DND-41 (cell line): ENCODE measurements around the gene RNF213.

Experiments
- ATAC-seq: fragments of 200-7000 bp; cut with Tn5 transposase; 3 replicates; pipeline ENCODE4 v1.9.1; 2021; ENCODE audit warnings: low read depth; ENCODE audit not compliant: insufficient read depth
- DNase-seq: peaks from one replicate; pipeline ENCODE4 v3.0.0-alpha.2; 2020
- H2AFZ ChIP-seq: 2 replicates; pipeline ENCODE4 v1.6.0; 2012; ENCODE audit warnings: low read depth, low read length
- H3K27ac ChIP-seq: 2 replicates; pipeline ENCODE4 v1.5.1; 2012; ENCODE audit warnings: low read length, inconsistent platforms
- H3K27me3 ChIP-seq: fragments of 200-600 bp; sonication (generic); 2 replicates; pipeline ENCODE4 v1.6.0; 2012; ENCODE audit warnings: low read length, mild to moderate bottlenecking, inconsistent platforms; ENCODE audit not compliant: insufficient read depth, poor library complexity
- H3K36me3 ChIP-seq: 2 replicates; pipeline ENCODE4 v1.5.1; 2012; ENCODE audit warnings: low read length, inconsistent platforms; ENCODE audit not compliant: insufficient read depth
- H3K4me1 ChIP-seq: 2 replicates; pipeline ENCODE4 v1.5.1; 2012; ENCODE audit warnings: mild to moderate bottlenecking, low read length; ENCODE audit not compliant: insufficient read depth
- H3K4me2 ChIP-seq: 2 replicates; pipeline ENCODE4 v1.6.0; 2012; ENCODE audit warnings: mild to moderate bottlenecking, moderate library complexity, low read length, inconsistent platforms; ENCODE audit not compliant: insufficient read depth
- H3K4me3 ChIP-seq, 2 experiments: fragments of 200-600 bp in 1 of 2; shearing (Covaris generic) in 1 of 2; 2 replicates each; pipeline ENCODE4 v1.5.1; 2012 to 2016; ENCODE audit warnings: inconsistent platforms in 2 of 2, low read length in 2 of 2, mild to moderate bottlenecking in 2 of 2, low read depth in 1 of 2, moderate library complexity in 1 of 2
- H3K79me2 ChIP-seq: 2 replicates; pipeline ENCODE4 v1.6.0; 2012; ENCODE audit warnings: low read length, inconsistent platforms; ENCODE audit not compliant: insufficient read depth
- H3K9ac ChIP-seq: 2 replicates; pipeline ENCODE4 v1.6.0; 2012; ENCODE audit warnings: low read depth, mild to moderate bottlenecking, inconsistent platforms, low read length, moderate library complexity
- H3K9me3 ChIP-seq: 2 replicates; pipeline ENCODE4 v1.5.1; 2012; ENCODE audit warnings: low read length, moderate library complexity, mild to moderate bottlenecking, inconsistent platforms; ENCODE audit not compliant: insufficient read depth, severe bottlenecking
- H4K20me1 ChIP-seq: 2 replicates; pipeline ENCODE4 v1.6.0; 2012; ENCODE audit warnings: low read length; ENCODE audit not compliant: insufficient read depth
- EZH2 ChIP-seq: IDR thresholded peaks from 3 replicates; pipeline ENCODE4 v1.6.1; 2012; ENCODE audit warnings: borderline replicate concordance, low read depth, mild to moderate bottlenecking, moderate library complexity, low read length, inconsistent platforms; ENCODE audit not compliant: severe bottlenecking
- TF ChIP-seq, protein P1 (sequence below): IDR thresholded peaks from 2 replicates; pipeline ENCODE4 v1.5.1; 2012; ENCODE audit warnings: borderline replicate concordance, low read length, moderate library complexity, mild to moderate bottlenecking; ENCODE audit not compliant: poor library complexity, severe bottlenecking; ENCODE audit errors: extremely low read depth

The RNF213 gene

DNA sequence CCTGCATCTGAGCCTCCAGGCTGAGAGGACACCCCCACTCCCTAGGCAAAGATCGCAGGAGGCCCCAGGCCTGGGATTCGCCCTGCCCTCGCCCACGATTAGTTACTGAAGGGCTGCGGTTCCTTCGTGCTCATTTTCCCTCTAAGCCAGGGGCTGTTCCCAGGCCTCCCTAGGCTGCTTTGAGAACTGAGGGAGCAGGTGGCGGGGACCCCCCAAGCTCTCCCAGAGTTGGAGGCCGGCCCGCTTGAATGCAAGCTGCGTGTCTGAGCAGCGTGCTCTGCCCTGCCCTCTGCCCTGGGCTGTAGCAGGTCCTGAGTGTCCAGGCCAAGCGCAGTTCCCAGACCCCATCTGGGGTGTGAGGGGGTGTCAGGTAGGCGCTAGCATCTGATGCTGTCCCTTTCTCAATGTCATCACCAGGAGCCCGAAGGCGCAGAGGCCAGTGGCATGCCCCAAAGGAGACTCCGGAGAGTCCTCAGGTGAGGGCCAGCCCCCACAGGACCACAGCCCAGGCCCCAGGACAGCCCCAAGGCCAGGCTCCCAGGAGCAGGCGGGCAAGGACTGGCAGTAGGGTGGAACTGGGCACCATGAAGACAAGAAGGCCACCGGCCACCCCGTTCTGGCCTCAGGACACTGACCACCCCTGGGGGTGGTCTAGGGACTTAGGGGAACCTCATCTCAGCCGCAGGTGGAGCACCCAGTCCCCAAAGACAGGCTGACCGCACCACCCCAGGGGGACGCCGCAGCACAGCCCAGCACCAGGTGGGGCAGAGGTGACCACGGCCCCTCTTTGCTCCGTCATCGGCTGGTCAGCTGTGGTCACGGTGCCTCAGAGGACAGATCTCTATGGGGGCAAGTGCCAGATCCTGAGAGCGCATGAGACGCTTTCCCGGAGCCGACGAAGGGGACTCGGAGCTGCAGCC, 169.0 kb downstream of the RNF213 start:
- no peaks in the 10 kb centered on the region for H3K27me3 ChIP-seq
- H3K4me2 ChIP-seq: no peak overlapping the region
- H3K36me3 ChIP-seq: no peaks in the 10 kb centered on the region
- no peak overlapping the region for H3K4me3 ChIP-seq
- H3K4me1 ChIP-seq: peaks cover 7% of the 10 kb centered on the region
- ATAC-seq (no peak), DNase-seq (no peak)
- H4K20me1 ChIP-seq: no peaks in the 10 kb centered on the region
- H3K9me3 ChIP-seq: no peaks in the 10 kb centered on the region
- no peak overlapping the region for H3K27ac ChIP-seq
- H3K79me2 ChIP-seq: no peaks in the 10 kb centered on the region
- H3K9ac ChIP-seq: no peak overlapping the region
- no peak overlapping the region for H2AFZ ChIP-seq
- TF ChIP-seq EZH2: no peak
- TF ChIP-seq, protein P1, sequence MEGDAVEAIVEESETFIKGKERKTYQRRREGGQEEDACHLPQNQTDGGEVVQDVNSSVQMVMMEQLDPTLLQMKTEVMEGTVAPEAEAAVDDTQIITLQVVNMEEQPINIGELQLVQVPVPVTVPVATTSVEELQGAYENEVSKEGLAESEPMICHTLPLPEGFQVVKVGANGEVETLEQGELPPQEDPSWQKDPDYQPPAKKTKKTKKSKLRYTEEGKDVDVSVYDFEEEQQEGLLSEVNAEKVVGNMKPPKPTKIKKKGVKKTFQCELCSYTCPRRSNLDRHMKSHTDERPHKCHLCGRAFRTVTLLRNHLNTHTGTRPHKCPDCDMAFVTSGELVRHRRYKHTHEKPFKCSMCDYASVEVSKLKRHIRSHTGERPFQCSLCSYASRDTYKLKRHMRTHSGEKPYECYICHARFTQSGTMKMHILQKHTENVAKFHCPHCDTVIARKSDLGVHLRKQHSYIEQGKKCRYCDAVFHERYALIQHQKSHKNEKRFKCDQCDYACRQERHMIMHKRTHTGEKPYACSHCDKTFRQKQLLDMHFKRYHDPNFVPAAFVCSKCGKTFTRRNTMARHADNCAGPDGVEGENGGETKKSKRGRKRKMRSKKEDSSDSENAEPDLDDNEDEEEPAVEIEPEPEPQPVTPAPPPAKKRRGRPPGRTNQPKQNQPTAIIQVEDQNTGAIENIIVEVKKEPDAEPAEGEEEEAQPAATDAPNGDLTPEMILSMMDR: no peak

DNA sequence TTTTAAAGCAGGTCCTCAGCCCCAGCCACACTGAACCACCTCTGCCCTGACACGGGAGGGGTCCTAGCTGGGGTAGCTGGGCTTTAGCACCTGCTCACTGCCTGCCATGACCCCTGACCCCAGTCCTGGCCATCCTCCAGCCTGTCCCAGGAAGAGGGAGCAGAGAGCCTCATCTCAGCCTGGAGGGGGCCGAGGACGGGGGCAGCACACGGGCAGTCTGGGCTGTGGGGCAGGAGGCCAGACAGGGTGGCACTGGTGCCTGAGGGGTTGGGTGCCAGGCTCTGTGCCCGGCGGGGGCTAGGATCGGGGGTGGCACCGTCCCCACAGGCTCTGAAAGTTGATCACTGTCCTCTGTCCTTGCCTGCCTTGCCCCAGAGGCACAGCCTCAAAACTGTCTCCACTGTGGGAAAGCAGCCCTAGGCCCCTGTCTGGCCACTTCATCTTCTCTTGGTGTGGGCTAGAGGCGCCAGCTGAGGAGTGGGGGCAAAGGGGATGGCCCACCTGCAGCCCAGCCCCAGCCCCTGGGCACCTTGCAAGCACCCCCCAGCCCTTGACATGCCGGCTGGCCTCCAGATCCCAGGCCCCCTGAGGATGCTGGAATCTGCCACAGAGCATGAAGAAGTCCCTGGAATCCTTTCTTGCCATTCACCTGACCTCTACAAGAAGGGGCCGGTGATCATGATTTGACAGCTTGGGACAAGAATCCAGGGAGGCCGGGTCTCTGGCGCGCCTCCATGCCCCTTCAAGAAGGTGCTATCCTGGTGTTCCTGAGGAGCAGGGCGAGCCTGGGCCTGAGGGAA, 170.0 kb downstream of the RNF213 start:
- H3K9ac ChIP-seq: no peak overlapping the region
- DNase-seq (no peak), ATAC-seq (no peak)
- H3K4me1 ChIP-seq: peaks cover 7% of the 10 kb centered on the region
- H2AFZ ChIP-seq: no peak overlapping the region
- H3K27ac ChIP-seq: no peak overlapping the region
- H3K4me3 ChIP-seq: no peak overlapping the region
- no peaks in the 10 kb centered on the region for H3K79me2 ChIP-seq
- no peaks in the 10 kb centered on the region for H3K9me3 ChIP-seq
- TF ChIP-seq, protein P1: no peak
- TF ChIP-seq EZH2: no peak
- no peaks in the 10 kb centered on the region for H3K36me3 ChIP-seq
- no peaks in the 10 kb centered on the region for H4K20me1 ChIP-seq
- no peaks in the 10 kb centered on the region for H3K27me3 ChIP-seq
- no peak overlapping the region for H3K4me2 ChIP-seq

DNA sequence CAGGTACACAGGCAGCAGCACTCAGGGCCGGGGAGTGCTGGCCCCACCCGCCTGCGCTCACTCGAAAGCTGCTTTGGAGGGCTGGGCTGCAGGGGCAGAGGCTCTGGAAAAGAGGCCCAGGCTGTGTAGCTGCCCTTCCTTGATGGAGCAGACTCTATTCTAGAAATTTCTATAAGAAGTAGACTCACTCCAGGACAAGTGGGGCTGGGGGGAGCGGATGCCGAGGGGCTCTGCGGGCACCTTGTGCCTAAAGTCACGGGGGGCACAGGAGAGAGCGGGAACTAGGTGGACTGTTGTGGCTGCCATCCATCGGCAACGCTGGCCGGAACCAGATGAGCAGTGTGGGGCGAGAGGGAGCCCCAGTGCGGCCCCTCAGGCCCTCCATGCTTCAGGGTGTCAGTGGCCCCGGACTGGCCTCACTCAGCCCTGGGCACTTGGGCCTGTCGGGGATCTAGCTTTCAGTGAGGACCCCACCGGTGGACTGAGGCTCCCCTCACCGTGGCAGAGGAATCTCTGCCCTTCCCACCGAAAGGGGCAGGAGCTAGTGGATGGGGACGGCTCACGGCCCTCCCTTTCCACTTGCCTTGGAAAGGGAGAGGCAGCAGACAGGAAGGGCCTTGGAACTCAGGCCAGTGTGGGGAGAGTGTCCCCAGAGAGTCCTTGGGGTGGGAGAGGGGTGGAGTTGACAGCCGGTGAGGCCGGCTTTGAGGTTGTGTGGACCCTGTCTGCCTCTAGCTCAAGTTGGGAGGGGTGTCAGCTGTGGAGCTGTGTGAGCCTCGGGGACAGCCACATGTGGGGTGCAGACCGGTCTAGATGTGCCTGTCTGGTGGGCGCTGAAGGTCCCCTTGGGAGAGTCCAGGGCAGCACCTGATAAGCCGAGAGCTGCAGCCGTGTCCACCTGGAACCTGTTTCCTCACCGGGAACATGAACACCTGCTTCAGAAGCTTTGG, 170.9 kb downstream of the RNF213 start:
- H3K4me2 ChIP-seq: no peak overlapping the region
- H3K4me3 ChIP-seq: no peak overlapping the region
- no peak overlapping the region for H3K27ac ChIP-seq
- H3K79me2 ChIP-seq: no peaks in the 10 kb centered on the region
- peaks cover 7% of the 10 kb centered on the region for H3K4me1 ChIP-seq
- H3K9me3 ChIP-seq: no peaks in the 10 kb centered on the region
- no peaks in the 10 kb centered on the region for H3K36me3 ChIP-seq
- no peaks in the 10 kb centered on the region for H3K27me3 ChIP-seq
- no peak for ATAC-seq
- no peaks in the 10 kb centered on the region for H4K20me1 ChIP-seq
- no peak for DNase-seq
- H2AFZ ChIP-seq: no peak overlapping the region
- no peak overlapping the region for H3K9ac ChIP-seq
- TF ChIP-seq, protein P1: no peak
- TF ChIP-seq EZH2: no peak
